Thyroid gland (tissue), 4 donors: ENCODE results near the gene INPP5D.

Experiments used
- POLR2A ChIP-seq, 2 donors: fragments of 450-650 bp; IDR thresholded peaks; one replicate each; pipeline ENCODE4 v1.6.1; 2017; ENCODE audit warnings: antibody characterized with exemption in 2 of 2, mild to moderate bottlenecking in 2 of 2, moderate library complexity in 1 of 2
- TF ChIP-seq, protein P1 (sequence below), 6 experiments: fragments of 200-600 bp in 3 of 6; fragments of 450-650 bp in 3 of 6; sonication (generic) in 3 of 6; IDR thresholded peaks; one replicate each; pipeline ENCODE4 v1.5.1; 2016 to 2019; ENCODE audit warnings: antibody characterized with exemption in 6 of 6, mild to moderate bottlenecking in 2 of 6, inconsistent platforms in 1 of 6, moderate library complexity in 1 of 6

DNA sequence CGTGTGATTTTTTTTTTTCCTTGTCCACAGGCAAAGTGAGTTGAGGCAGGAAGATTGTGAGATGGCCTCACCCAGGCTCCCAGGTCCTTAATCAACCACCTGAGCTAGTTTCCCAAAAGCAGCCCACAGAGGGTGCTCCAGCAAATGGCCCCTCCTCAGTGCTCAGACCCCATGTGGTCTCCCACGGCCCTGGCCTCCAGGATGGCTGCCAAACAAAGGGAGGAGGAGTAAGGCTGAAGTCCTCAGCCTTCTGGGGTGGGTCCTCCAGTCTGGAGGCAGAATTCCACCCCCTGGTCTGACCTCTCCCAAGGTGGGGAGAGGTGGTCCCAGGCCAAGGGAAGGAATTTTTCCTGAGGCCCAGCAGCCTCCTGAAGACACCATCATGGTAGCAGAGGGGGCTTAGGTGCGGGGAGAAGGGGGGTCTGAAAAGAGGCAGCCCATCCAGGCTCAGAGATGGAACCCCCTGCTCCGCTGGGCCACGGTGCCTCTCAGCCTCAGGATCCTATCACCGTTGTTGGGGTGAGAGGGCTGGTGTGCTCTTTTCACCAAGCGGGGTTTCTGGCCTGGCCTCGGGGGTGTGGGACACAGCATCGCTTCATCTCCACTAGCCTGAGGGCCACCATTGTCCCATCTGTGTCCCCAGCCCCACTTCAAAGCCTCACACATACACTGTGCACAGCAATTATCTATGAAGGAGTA, 49.4 kb upstream of the INPP5D start:
- TF ChIP-seq, protein P1, sequence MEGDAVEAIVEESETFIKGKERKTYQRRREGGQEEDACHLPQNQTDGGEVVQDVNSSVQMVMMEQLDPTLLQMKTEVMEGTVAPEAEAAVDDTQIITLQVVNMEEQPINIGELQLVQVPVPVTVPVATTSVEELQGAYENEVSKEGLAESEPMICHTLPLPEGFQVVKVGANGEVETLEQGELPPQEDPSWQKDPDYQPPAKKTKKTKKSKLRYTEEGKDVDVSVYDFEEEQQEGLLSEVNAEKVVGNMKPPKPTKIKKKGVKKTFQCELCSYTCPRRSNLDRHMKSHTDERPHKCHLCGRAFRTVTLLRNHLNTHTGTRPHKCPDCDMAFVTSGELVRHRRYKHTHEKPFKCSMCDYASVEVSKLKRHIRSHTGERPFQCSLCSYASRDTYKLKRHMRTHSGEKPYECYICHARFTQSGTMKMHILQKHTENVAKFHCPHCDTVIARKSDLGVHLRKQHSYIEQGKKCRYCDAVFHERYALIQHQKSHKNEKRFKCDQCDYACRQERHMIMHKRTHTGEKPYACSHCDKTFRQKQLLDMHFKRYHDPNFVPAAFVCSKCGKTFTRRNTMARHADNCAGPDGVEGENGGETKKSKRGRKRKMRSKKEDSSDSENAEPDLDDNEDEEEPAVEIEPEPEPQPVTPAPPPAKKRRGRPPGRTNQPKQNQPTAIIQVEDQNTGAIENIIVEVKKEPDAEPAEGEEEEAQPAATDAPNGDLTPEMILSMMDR (IDR thresholded peaks at IDR 0.05): no peak
- no peak for TF ChIP-seq POLR2A (IDR thresholded peaks at IDR 0.05)
